Fibroblast of skin of right quadriceps (primary cell): Measurements from ENCODE around the gene EML1.

Experiments used
- DNase-seq: peaks from one replicate; pipeline ENCODE4 v3.0.0-alpha.2; 2013

EML1 gene

GRCh38 chr14:99909513-99910064 lies 116.4 kb downstream of the EML1 start:
- peak; percentile 28 for DNase-seq

GRCh38 chr14:99910337-99911309 lies 117.4 kb downstream of the EML1 start:
- DNase-seq, result peak; percentile 91

- DNase-seq, result no peak
Observed at GRCh38 chr14:99915305-99916090, 122.3 kb downstream of the EML1 start.

GRCh38 chr14:99916091-99916383 lies 122.8 kb downstream of the EML1 start:
- no peak for DNase-seq

- no peak for DNase-seq
Observed at GRCh38 chr14:99918781-99919180, 125.6 kb downstream of the EML1 start.

GRCh38 chr14:99921425-99921824 lies 128.2 kb downstream of the EML1 start:
- DNase-seq, result no peak

- DNase-seq, result no peak
Observed at GRCh38 chr14:99924379-99924778, 131.2 kb downstream of the EML1 start.

- no peak for DNase-seq
Observed at GRCh38 chr14:99925471-99925870, 132.3 kb downstream of the EML1 start.

- no peak for DNase-seq
Observed at GRCh38 chr14:99928963-99929362, 135.8 kb downstream of the EML1 start.

GRCh38 chr14:99929601-99930000 lies 136.4 kb downstream of the EML1 start:
- no peak for DNase-seq

- no peak for DNase-seq
Observed at GRCh38 chr14:99930420-99931274, 137.4 kb downstream of the EML1 start.

GRCh38 chr14:99931308-99931707 lies 138.1 kb downstream of the EML1 start:
- no peak for DNase-seq

- peak; percentile 37 for DNase-seq
Observed at GRCh38 chr14:99936056-99936455, 142.8 kb downstream of the EML1 start.

- no peak for DNase-seq
Observed at GRCh38 chr14:99936738-99937474, 143.7 kb downstream of the EML1 start.

GRCh38 chr14:99937475-99938244 lies 144.4 kb downstream of the EML1 start:
- no peak for DNase-seq

- no peak for DNase-seq
Observed at GRCh38 chr14:99938376-99938775, 145.2 kb downstream of the EML1 start.

GRCh38 chr14:99938896-99939295 lies 145.7 kb downstream of the EML1 start:
- DNase-seq, result no peak

GRCh38 chr14:99939421-99939820 lies 146.2 kb downstream of the EML1 start:
- no peak for DNase-seq

GRCh38 chr14:99940064-99940463 lies 146.9 kb downstream of the EML1 start:
- no peak for DNase-seq

GRCh38 chr14:99941211-99941610 lies 148.0 kb downstream of the EML1 start:
- DNase-seq, result no peak

- no peak for DNase-seq
Observed at GRCh38 chr14:99943620-99944019, 150.4 kb downstream of the EML1 start.
